ENCODE results near the gene SLC25A4. TPM values are rescaled to one million over a fixed set of nuclear protein-coding genes. Genes with fewer than 3 reads are reported as not detected.
A peak's percentile ranks its signal among the peaks of the same experiment; 100 is the strongest.

The SLC25A4 gene
- 10 to 100 TPM; 19.5 to 22.0 TPM for total RNA-seq
- 23.0 TPM for polyA plus RNA-seq (2013, experiment 1 of 2)
- polyA plus RNA-seq (2013, experiment 2 of 2): 18.6 TPM
- long read RNA-seq, experiment 1, full-length matches to known transcripts: 11 of 19 reads
- long read RNA-seq, experiment 1, partial matches to known transcripts: 7 of 19 reads
- long read RNA-seq, experiment 1, other reads (novel, unspliced or antisense): 1 of 19 reads
- long read RNA-seq, experiment 2, full-length matches to known transcripts: 120 of 128 reads
- long read RNA-seq, experiment 2, partial matches to known transcripts: 3 of 128 reads
- long read RNA-seq, experiment 2, other reads (novel, unspliced or antisense): 5 of 128 reads
- long read RNA-seq, experiment 3, full-length matches to known transcripts: 378 of 403 reads
- long read RNA-seq, experiment 3, partial matches to known transcripts: 13 of 403 reads
- long read RNA-seq, experiment 3, other reads (novel, unspliced or antisense): 12 of 403 reads
- long read RNA-seq, experiment 4, full-length matches to known transcripts: 78 of 88 reads
- long read RNA-seq, experiment 4, partial matches to known transcripts: 7 of 88 reads
- long read RNA-seq, experiment 4, other reads (novel, unspliced or antisense): 3 of 88 reads

GRCh38 chr4:185142912-185143600 lies at the start of gene SLC25A4:
Gene SLC25A4 (plus strand): TSS chr4:185143266. CDS start chr4:185143373, 107 bp downstream.
- peaks cover 27% of the 10 kb centered on the region for H3K36me3 ChIP-seq (ENCODE audit: control insufficient read depth, insufficient read depth, low read length)
- peak within 1 kb of the TSS; percentile 30 for H3K9ac ChIP-seq (ENCODE audit: extremely low read depth, low read length, poor library complexity, severe bottlenecking)
- peaks cover 5% of the 10 kb centered on the region for H3K4me1 ChIP-seq (ENCODE audit: control insufficient read depth, insufficient read depth, low read length)
- peak; percentile 95 for DNase-seq
- H3K4me3 ChIP-seq (ENCODE audit: low read length): peak within 1 kb of the TSS; percentile 94
- 0% methylated on average over 87 of the region's 87 CpGs; no CpG with 5 or more reads in 1 of the 2 experiments for WGBS, 2 experiments (ENCODE audit: insufficient coverage in 1 of 2, insufficient read length in 1 of 2)
- H3K27me3 Mint-ChIP-seq (ENCODE audit: insufficient read depth): peaks cover 6% of the 10 kb centered on the region
- H3K27ac ChIP-seq (ENCODE audit: low read depth, low read length): no peak within 1 kb of the TSS
- no peaks in the 10 kb centered on the region for H3K9me3 ChIP-seq (ENCODE audit: control insufficient read depth, low read length)
- peak within 1 kb of the TSS; percentile 67 for H3K4me3 Mint-ChIP-seq
- peaks cover 9% of the 10 kb centered on the region for H3K36me3 Mint-ChIP-seq (ENCODE audit: low read depth)
- TF ChIP-seq CTCF (conservative IDR thresholded peaks at IDR 0.05): peak; percentile 79
- H3K27ac Mint-ChIP-seq: peak within 1 kb of the TSS; percentile 85
- H3K9me3 Mint-ChIP-seq: no peaks in the 10 kb centered on the region
- H3K4me1 Mint-ChIP-seq: peaks cover 14% of the 10 kb centered on the region
- no peaks in the 10 kb centered on the region for H3K27me3 ChIP-seq (ENCODE audit: control insufficient read depth, insufficient read depth, low read length, poor library complexity, severe bottlenecking)

- TF ChIP-seq CTCF (conservative IDR thresholded peaks at IDR 0.05): no peak
- Histone ChIP-seq H3K27ac (ENCODE audit: low read depth, low read length) (no peak overlapping the region), H3K4me3 (ENCODE audit: low read length) (peak overlapping the region; percentile 26), H3K9ac (ENCODE audit: extremely low read depth, low read length, poor library complexity, severe bottlenecking) (no peak overlapping the region), H3K27me3 (ENCODE audit: control insufficient read depth, insufficient read depth, low read length, poor library complexity, severe bottlenecking) (no peaks in the 10 kb centered on the region), H3K36me3 (ENCODE audit: control insufficient read depth, insufficient read depth, low read length) (no peaks in the 10 kb centered on the region), H3K9me3 (ENCODE audit: control insufficient read depth, low read length) (no peaks in the 10 kb centered on the region), H3K4me1 (ENCODE audit: control insufficient read depth, insufficient read depth, low read length) (peaks cover 5% of the 10 kb centered on the region)
- no peaks in the 10 kb centered on the region for H3K27me3 Mint-ChIP-seq (ENCODE audit: insufficient read depth)
- no peaks in the 10 kb centered on the region for H3K9me3 Mint-ChIP-seq
- no peak overlapping the region for H3K4me3 Mint-ChIP-seq
- DNase-seq: no peak
- H3K27ac Mint-ChIP-seq: no peak overlapping the region
- no peaks in the 10 kb centered on the region for H3K36me3 Mint-ChIP-seq (ENCODE audit: low read depth)
- H3K4me1 Mint-ChIP-seq: peaks cover 23% of the 10 kb centered on the region
- WGBS, 2 experiments (ENCODE audit: insufficient coverage in 1 of 2, insufficient read length in 1 of 2): 61 to 82% methylated on average over 2 to 3 of the region's 3 CpGs
These were observed 49.5 kb upstream of the SLC25A4 start for GRCh38 chr4:185093603-185094002.

- TF ChIP-seq CTCF (conservative IDR thresholded peaks at IDR 0.05): peak; percentile 85
- Histone ChIP-seq H3K9me3 (ENCODE audit: control insufficient read depth, low read length) (no peaks in the 10 kb centered on the region), H3K9ac (ENCODE audit: extremely low read depth, low read length, poor library complexity, severe bottlenecking) (no peak overlapping the region), H3K4me1 (ENCODE audit: control insufficient read depth, insufficient read depth, low read length) (no peaks in the 10 kb centered on the region), H3K36me3 (ENCODE audit: control insufficient read depth, insufficient read depth, low read length) (no peaks in the 10 kb centered on the region), H3K27me3 (ENCODE audit: control insufficient read depth, insufficient read depth, low read length, poor library complexity, severe bottlenecking) (no peaks in the 10 kb centered on the region), H3K27ac (ENCODE audit: low read depth, low read length) (no peak overlapping the region), H3K4me3 (ENCODE audit: low read length) (no peak overlapping the region)
- H3K36me3 Mint-ChIP-seq (ENCODE audit: low read depth): no peaks in the 10 kb centered on the region
- H3K9me3 Mint-ChIP-seq: no peaks in the 10 kb centered on the region
- no peak overlapping the region for H3K27ac Mint-ChIP-seq
- DNase-seq: no peak
- H3K27me3 Mint-ChIP-seq (ENCODE audit: insufficient read depth): no peaks in the 10 kb centered on the region
- peaks cover 13% of the 10 kb centered on the region for H3K4me1 Mint-ChIP-seq
- no peak overlapping the region for H3K4me3 Mint-ChIP-seq
- WGBS, 2 experiments (ENCODE audit: insufficient coverage in 1 of 2, insufficient read length in 1 of 2): 37 to 79% methylated on average over 2 of the region's 2 CpGs
These were observed 46.9 kb upstream of the SLC25A4 start for GRCh38 chr4:185096032-185096653.
